ENCODE results near the gene THAP8. TPM values are rescaled to one million over a fixed set of nuclear protein-coding genes. Genes with fewer than 3 reads are reported as not detected.

Gene THAP8
- total and polyA plus RNA-seq, 2 donors (not counting 3 experiments of a cell fraction or from before 2014, with no cell fraction given): 2.9 to 6.6 TPM

DNA sequence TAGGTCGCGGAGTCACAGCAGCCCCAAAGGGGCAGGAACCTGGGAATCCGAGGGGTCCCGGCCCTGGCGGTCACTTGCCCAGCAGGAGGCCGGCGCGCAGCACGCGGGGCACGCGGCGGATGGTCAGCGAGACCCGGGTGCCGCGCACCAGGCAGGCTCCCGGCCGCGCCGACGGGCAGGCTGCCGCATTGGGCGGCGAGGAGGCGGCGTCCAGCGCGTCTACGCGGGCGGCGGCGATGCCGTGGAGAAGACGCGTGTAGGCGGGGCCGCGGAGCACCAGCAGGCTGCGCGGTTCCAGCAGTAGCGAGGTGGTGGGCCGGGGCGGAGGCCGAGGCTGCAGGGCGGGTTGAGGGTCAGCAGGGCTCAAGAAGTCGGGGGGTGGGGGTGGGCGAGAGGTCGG is 44.9 kb downstream of the THAP8 start:
- BruUV-seq (replicated peaks): no TSS peak
- no peaks in the 10 kb centered on the region for H4K20me1 ChIP-seq (replicated peaks; ENCODE audit: control insufficient read depth, extremely low read depth, insufficient read depth, low read length)
- no peak overlapping the region for H3K9ac ChIP-seq (replicated peaks; ENCODE audit: extremely low read depth, insufficient read depth, low read length)
- TF ChIP-seq POLR2AphosphoS5 (IDR thresholded peaks at IDR 0.05; ENCODE audit: insufficient read depth, low read depth, low read length) (peak; percentile 55), JUN (IDR thresholded peaks at IDR 0.05; ENCODE audit: borderline replicate concordance, insufficient read depth, insufficient read length, low read depth) (no peak), MAX (IDR thresholded peaks at IDR 0.05; ENCODE audit: insufficient read depth, insufficient read length) (no peak), FOS (IDR thresholded peaks at IDR 0.05; ENCODE audit: borderline replicate concordance, insufficient read depth, low read length) (no peak), MYC (IDR thresholded peaks at IDR 0.05; ENCODE audit: low read depth, low read length) (no peak), POLR2A (IDR thresholded peaks at IDR 0.05; ENCODE audit: low read depth, low read length) (peak; percentile 16), EZH2 (IDR thresholded peaks at IDR 0.05; ENCODE audit: borderline replicate concordance, low read depth, low read length, severe bottlenecking) (no peak), GATA2 (IDR thresholded peaks at IDR 0.05; ENCODE audit: insufficient read depth, insufficient read length, low read depth, low read length) (no peak)
- TF ChIP-seq, protein P1, sequence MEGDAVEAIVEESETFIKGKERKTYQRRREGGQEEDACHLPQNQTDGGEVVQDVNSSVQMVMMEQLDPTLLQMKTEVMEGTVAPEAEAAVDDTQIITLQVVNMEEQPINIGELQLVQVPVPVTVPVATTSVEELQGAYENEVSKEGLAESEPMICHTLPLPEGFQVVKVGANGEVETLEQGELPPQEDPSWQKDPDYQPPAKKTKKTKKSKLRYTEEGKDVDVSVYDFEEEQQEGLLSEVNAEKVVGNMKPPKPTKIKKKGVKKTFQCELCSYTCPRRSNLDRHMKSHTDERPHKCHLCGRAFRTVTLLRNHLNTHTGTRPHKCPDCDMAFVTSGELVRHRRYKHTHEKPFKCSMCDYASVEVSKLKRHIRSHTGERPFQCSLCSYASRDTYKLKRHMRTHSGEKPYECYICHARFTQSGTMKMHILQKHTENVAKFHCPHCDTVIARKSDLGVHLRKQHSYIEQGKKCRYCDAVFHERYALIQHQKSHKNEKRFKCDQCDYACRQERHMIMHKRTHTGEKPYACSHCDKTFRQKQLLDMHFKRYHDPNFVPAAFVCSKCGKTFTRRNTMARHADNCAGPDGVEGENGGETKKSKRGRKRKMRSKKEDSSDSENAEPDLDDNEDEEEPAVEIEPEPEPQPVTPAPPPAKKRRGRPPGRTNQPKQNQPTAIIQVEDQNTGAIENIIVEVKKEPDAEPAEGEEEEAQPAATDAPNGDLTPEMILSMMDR (IDR thresholded peaks at IDR 0.05; ENCODE audit: extremely low read depth in 1 of 2, insufficient read depth in 1 of 2, low read depth in 1 of 2, low read length in 2 of 2): no peak
- DNase-seq (ENCODE audit: low read depth, low spot score) (peak; percentile 64), FAIRE-seq (peak; percentile 78)
- dilution Hi-C loops (cut with MboI; ENCODE audit: extremely low pct_ligation_motif_present, low sequenced_read_pairs) (no loop called here), intact Hi-C loops (cut with micrococcal nuclease) (no loop called here)
- no peaks in the 10 kb centered on the region for H3K36me3 ChIP-seq (ENCODE audit: control insufficient read depth in 2 of 2, extremely low read depth in 1 of 2, insufficient read depth in 2 of 2, low read length in 2 of 2)
- peaks cover 9% of the 10 kb centered on the region for H3K4me1 ChIP-seq (ENCODE audit: control insufficient read depth, extremely low read depth, insufficient read depth, low read length)
- no peaks in the 10 kb centered on the region for H3K9me1 ChIP-seq (replicated peaks; ENCODE audit: control insufficient read depth, extremely low read depth, insufficient read depth, low read length)
- no peak overlapping the region for H3K27ac ChIP-seq (ENCODE audit: insufficient read depth, low read depth, low read length)
- H2AFZ ChIP-seq (ENCODE audit: low read depth, low read length): peak overlapping the region; percentile 75
- ChIA-PET CTCF (interaction anchor here (0.9 to 2.0 kb wide), 2 partner anchors 12 to 119 kb away, joined by 3 to 4 read pairs; no protein-coding TSS in a partner anchor), POLR2A (interaction anchor here (0.6 kb wide), 1 partner anchor 77 kb away, joined by 3 read pairs; no protein-coding TSS in a partner anchor)
- H3K9me3 ChIP-seq (replicated peaks; ENCODE audit: control insufficient read depth, insufficient read depth, low read length): no peaks in the 10 kb centered on the region
- no peaks in the 10 kb centered on the region for H3K27me3 ChIP-seq (ENCODE audit: control insufficient read depth in 2 of 2, insufficient read depth in 2 of 2, low read length in 2 of 2)
- no peaks in the 10 kb centered on the region for H3K79me2 ChIP-seq (ENCODE audit: control insufficient read depth, insufficient read depth, low read length)
- H3K4me2 ChIP-seq (ENCODE audit: insufficient read depth, low read length): peak overlapping the region; percentile 34
- H3K4me3 ChIP-seq (replicated peaks in 1 of 3; ENCODE audit: insufficient read depth in 1 of 3, low read depth in 1 of 3, low read length in 3 of 3): peak overlapping the region in 1 of 3 experiments; percentile 20
